PC-9 (cell line): Measurements from ENCODE around the gene PGAP3. TPM values are rescaled to one million over a fixed set of nuclear protein-coding genes. Genes with fewer than 3 reads are reported as not detected.

ENCODE experiments used
- BruUV-seq: library from RNA; stranded (reverse); fragments of 400-500 nt; replicated peaks from 2 replicates; lab custom pipeline; 2021; lab: Mats Ljungman, UMichigan
- CTCF ChIA-PET: fragments of 300-600 bp; sonication (Branson Sonifier 250); formaldehyde crosslinking; loops from one replicate; lab custom pipeline; 2022; ENCODE audit warnings: antibody characterized with exemption; lab: Charles Lee
- POLR2A ChIA-PET: fragments of 300-600 bp; sonication (Branson Sonifier 250); formaldehyde crosslinking; loops from one replicate; lab custom pipeline; 2022; ENCODE audit warnings: antibody characterized with exemption; ENCODE audit not compliant: unreplicated experiment; lab: Charles Lee
- DNase-seq, 2 experiments: peaks; one replicate each; pipeline versions ENCODE4 v3.0.0 to v3.0.0-alpha.2; 2015 to 2022; ENCODE audit warnings: mixed read lengths in 1 of 2
- H2AFZ ChIP-seq: fragments of 200-600 bp; sonication (generic); 2 replicates; pipeline ENCODE4 v1.8.1; 2017; ENCODE audit warnings: antibody characterized with exemption
- H3F3A ChIP-seq: fragments of 200-600 bp; sonication (generic); 2 replicates; pipeline ENCODE4 v1.8.1; 2017; ENCODE audit warnings: antibody characterized with exemption, mild to moderate bottlenecking, low read depth; ENCODE audit not compliant: insufficient read depth
- H3K27ac ChIP-seq: fragments of 200-600 bp; sonication (generic); 2 replicates; pipeline ENCODE4 v1.6.1; 2016; ENCODE audit warnings: mixed run types
- H3K27me3 ChIP-seq: fragments of 200-600 bp; sonication (generic); 2 replicates; pipeline ENCODE4 v1.6.1; 2016; ENCODE audit warnings: low read depth, mixed run types; ENCODE audit not compliant: insufficient read depth
- H3K36me3 ChIP-seq: fragments of 200-600 bp; sonication (generic); 2 replicates; pipeline ENCODE4 v1.6.1; 2016; ENCODE audit warnings: low read depth, mixed run types
- H3K4me1 ChIP-seq: fragments of 200-600 bp; sonication (generic); replicated peaks from 2 replicates; pipeline ENCODE4 v1.6.1; 2016; ENCODE audit warnings: mixed run types; ENCODE audit not compliant: insufficient read depth
- H3K4me2 ChIP-seq: fragments of 200-600 bp; sonication (generic); 2 replicates; pipeline ENCODE4 v1.6.1; 2017; ENCODE audit warnings: mixed run types
- H3K4me3 ChIP-seq: fragments of 200-600 bp; sonication (generic); 2 replicates; pipeline ENCODE4 v1.6.1; 2016; ENCODE audit warnings: mixed run types
- H3K79me2 ChIP-seq: fragments of 200-600 bp; sonication (generic); 2 replicates; pipeline ENCODE4 v1.6.1; 2017; ENCODE audit warnings: low read depth, mixed run types
- H3K9me2 ChIP-seq: fragments of 200-600 bp; sonication (generic); 2 replicates; pipeline ENCODE4 v1.8.1; 2017; ENCODE audit warnings: mild to moderate bottlenecking; ENCODE audit not compliant: insufficient read depth
- H3K9me3 ChIP-seq: fragments of 200-600 bp; sonication (generic); 2 replicates; pipeline ENCODE4 v1.8.1; 2016; ENCODE audit warnings: low read depth; ENCODE audit not compliant: insufficient read depth
- H4K20me1 ChIP-seq: fragments of 200-600 bp; sonication (generic); 2 replicates; pipeline ENCODE4 v1.8.1; 2017; ENCODE audit not compliant: insufficient read depth
- EZH2 ChIP-seq: fragments of 200-600 bp; sonication (generic); IDR thresholded peaks from 2 replicates; pipeline ENCODE4 v1.8.0; 2017; ENCODE audit warnings: antibody characterized with exemption, low read depth
- intact Hi-C: fragments of 100-400 bp; cut with micrococcal nuclease; formaldehyde crosslinking; loops from one replicate; pipeline ENCODE4 v1.10.0; 2022; ENCODE audit not compliant: unreplicated experiment
- total RNA-seq: library from RNA; stranded (reverse); gene quantifications from 2 replicates; pipeline ENCODE4 v1.2.3, GENCODE V29; 2021
- TF ChIP-seq, protein P1 (sequence below): fragments of 200-600 bp; sonication (generic); conservative IDR thresholded peaks from 2 replicates; pipeline ENCODE4 v1.6.1; 2017; ENCODE audit warnings: mixed run types, antibody characterized with exemption, mild to moderate bottlenecking, moderate library complexity

Gene PGAP3
- total RNA-seq, 1 experiment from 2014 or later: 15.0 TPM

DNA sequence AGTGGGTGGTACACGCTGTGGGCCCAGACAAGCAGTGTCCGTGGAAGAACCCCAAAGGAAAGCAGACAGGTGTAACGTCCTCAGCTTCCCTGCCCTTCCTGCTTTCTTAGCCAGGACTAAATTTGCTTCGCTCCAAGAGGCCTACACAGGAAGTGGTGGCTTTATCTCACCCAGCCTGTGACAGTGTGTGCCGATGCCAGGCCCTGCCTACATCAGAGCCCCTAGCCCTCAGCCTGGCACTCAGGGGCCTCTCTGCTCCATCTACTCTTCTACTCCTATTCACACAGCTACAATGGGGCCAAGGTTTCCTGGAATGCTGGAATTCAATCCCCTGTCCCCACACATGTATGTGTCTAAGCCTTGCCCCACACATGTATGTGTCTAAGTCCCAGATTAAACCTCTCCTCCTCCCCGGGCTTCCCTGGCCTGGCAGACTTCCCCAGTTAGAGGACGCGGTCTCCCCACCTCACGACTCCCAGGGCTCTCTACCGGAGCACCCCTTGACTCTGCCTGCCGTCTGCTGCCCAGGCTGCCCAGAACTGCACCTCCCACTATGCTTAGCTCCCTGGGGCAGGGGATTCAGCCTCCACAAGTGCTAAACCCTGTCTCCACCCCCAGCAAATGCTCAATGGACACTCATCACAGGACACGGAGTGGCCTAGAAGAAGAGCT, 8.2 kb downstream of the PGAP3 start:
- ChIA-PET POLR2A (no interaction called here), CTCF (no interaction called here)
- intact Hi-C loops: loop anchor here (5.0 kb wide), 1 partner anchor 58 kb away; the partner anchor contains the start of gene GRB7
- Histone ChIP-seq H3K4me3 (no peak overlapping the region), H2AFZ (no peak overlapping the region), H3K4me1 (peaks cover 22% of the 10 kb centered on the region), H3F3A (peaks cover 21% of the 10 kb centered on the region), H3K27ac (no peak overlapping the region), H3K36me3 (no peaks in the 10 kb centered on the region), H3K27me3 (no peaks in the 10 kb centered on the region), H4K20me1 (no peaks in the 10 kb centered on the region), H3K9me3 (no peaks in the 10 kb centered on the region), H3K9me2 (no peaks in the 10 kb centered on the region), H3K4me2 (no peak overlapping the region), H3K79me2 (no peaks in the 10 kb centered on the region)
- TF ChIP-seq, protein P1, sequence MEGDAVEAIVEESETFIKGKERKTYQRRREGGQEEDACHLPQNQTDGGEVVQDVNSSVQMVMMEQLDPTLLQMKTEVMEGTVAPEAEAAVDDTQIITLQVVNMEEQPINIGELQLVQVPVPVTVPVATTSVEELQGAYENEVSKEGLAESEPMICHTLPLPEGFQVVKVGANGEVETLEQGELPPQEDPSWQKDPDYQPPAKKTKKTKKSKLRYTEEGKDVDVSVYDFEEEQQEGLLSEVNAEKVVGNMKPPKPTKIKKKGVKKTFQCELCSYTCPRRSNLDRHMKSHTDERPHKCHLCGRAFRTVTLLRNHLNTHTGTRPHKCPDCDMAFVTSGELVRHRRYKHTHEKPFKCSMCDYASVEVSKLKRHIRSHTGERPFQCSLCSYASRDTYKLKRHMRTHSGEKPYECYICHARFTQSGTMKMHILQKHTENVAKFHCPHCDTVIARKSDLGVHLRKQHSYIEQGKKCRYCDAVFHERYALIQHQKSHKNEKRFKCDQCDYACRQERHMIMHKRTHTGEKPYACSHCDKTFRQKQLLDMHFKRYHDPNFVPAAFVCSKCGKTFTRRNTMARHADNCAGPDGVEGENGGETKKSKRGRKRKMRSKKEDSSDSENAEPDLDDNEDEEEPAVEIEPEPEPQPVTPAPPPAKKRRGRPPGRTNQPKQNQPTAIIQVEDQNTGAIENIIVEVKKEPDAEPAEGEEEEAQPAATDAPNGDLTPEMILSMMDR: no peak
- TF ChIP-seq EZH2: no peak
- no TSS peak for BruUV-seq
- DNase-seq: no peak

DNA sequence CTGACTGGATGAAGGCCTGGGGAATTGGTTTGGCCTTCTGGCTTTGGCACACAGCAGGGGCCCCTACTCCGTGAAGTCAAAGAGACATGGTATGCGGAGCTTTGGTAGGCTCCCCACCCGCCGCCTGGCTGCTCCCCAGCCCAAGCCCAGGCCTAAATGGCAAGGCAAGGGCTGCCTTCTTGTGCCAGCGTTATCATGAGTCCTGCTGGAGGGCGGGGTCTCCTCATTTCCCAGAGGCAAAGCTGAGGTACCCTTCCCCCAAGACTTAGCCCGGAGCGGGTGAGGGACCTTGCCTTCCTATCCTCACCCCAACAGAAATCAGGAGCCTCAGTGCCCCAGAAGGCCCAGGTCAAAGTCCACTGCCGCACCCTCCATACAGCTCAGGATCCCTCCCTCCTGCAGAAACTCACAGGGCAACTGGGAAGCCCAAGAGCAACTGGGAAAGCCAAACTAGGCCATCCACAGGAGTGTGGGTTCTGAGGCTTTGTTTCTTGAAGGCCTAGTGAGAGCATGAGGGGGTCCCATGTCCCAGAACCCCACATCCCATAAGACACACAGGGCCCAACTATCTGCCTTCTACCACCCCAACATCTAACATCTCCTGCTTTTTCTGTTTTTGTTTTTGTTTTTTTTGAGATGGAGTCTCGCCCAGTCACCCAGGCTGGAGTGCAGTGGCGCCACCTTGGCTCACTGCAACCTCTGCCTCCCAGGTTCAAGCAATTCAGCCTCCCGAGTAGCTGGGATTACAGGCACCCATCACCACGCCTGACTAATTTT, 9.3 kb downstream of the PGAP3 start:
- ChIA-PET POLR2A (no interaction called here), CTCF (interaction anchor here (0.6 kb wide), 1 partner anchor 40 kb away, joined by 3 read pairs; no protein-coding TSS in a partner anchor)
- H3K79me2 ChIP-seq: no peaks in the 10 kb centered on the region
- no peaks in the 10 kb centered on the region for H3K27me3 ChIP-seq
- H3K9me2 ChIP-seq: no peaks in the 10 kb centered on the region
- intact Hi-C loops: loop anchor here (5.0 kb wide), 1 partner anchor 59 kb away; the partner anchor contains the start of gene GRB7
- no peaks in the 10 kb centered on the region for H3K36me3 ChIP-seq
- no TSS peak for BruUV-seq
- H4K20me1 ChIP-seq: no peaks in the 10 kb centered on the region
- H3K4me1 ChIP-seq: peaks cover 33% of the 10 kb centered on the region
- peaks cover 27% of the 10 kb centered on the region for H3F3A ChIP-seq
- no peak overlapping the region for H3K4me3 ChIP-seq
- TF ChIP-seq, protein P1: no peak
- no peak for TF ChIP-seq EZH2
- H3K9me3 ChIP-seq: no peaks in the 10 kb centered on the region
- no peak overlapping the region for H3K4me2 ChIP-seq
- no peak overlapping the region for H3K27ac ChIP-seq
- no peak overlapping the region for H2AFZ ChIP-seq
- DNase-seq: no peak

DNA sequence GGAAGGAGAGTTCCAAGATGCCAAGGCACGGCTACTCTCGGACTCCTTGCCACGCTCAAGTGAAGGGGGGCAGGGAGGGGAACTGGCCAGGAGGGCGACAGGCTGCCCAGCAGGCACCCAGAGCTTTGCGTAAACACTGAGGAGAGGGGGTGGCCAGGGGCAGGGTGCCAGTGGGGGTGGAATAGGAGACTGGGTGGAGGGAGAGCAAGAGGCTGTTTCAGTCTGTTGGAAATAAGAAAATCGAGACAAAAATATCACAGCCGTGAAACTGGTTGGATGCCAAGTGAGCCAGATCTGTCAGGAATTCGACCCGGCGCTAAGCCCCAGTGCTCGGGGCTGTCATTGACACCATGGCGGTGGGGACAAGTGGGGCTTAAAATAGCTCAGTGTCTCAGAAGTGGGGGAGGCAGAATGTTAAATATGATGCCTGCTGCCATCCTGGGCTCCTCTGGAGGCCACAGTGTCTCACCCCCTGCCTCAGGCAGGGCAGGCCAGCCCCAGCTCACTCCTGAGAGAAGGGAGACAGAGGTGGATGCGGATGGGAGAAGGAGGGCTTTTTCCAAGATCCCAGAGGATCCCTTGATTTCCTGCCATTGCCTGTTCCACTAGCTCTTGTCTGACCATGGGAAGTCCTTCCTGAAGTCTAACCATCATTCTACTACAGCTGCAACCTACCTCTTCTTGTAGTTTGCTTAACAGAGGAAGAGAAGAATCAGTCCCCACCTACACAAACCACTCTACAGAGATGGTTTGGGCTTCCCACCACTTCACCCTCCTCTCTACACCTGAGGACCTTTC, 10.1 kb downstream of the PGAP3 start:
- H3K9me3 ChIP-seq: no peaks in the 10 kb centered on the region
- H3K4me1 ChIP-seq: peaks cover 34% of the 10 kb centered on the region
- no peak overlapping the region for H3K4me3 ChIP-seq
- no peaks in the 10 kb centered on the region for H3K27me3 ChIP-seq
- peak in 1 of 2 experiments; percentile 14 for DNase-seq
- H3K36me3 ChIP-seq: no peaks in the 10 kb centered on the region
- no peaks in the 10 kb centered on the region for H3K79me2 ChIP-seq
- CTCF ChIA-PET: interaction anchor here (0.6 kb wide), 3 partner anchors 23 to 41 kb away, joined by 3 to 7 read pairs (median 3); no protein-coding TSS in a partner anchor
- POLR2A ChIA-PET: no interaction called here
- no peaks in the 10 kb centered on the region for H3K9me2 ChIP-seq
- no peak overlapping the region for H3K27ac ChIP-seq
- intact Hi-C loops: loop anchor here (5.0 kb wide), 1 partner anchor 60 kb away; the partner anchor contains the start of gene GRB7
- peaks cover 27% of the 10 kb centered on the region for H3F3A ChIP-seq
- no TSS peak for BruUV-seq
- H3K4me2 ChIP-seq: no peak overlapping the region
- no peak for TF ChIP-seq EZH2
- TF ChIP-seq, protein P1: no peak
- no peaks in the 10 kb centered on the region for H4K20me1 ChIP-seq
- no peak overlapping the region for H2AFZ ChIP-seq
